ENCODE data around the gene CELSR1.

Gene CELSR1

GRCh38 chr22:46437671-46438440 is 99.6 kb downstream of the CELSR1 start:
- no peak for ATAC-seq
- no peak for TF ChIP-seq BACH2 (CRISPR knock-in tag; IDR thresholded peaks at IDR 0.05; ENCODE audit: borderline replicate concordance)
- TF ChIP-seq TOX (CRISPR knock-in tag; IDR thresholded peaks at IDR 0.05; ENCODE audit: borderline replicate concordance), result no peak
- no peak for TF ChIP-seq PATZ1 (CRISPR knock-in tag; IDR thresholded peaks at IDR 0.05; ENCODE audit: borderline replicate concordance)
- TF ChIP-seq GLIS3 (CRISPR knock-in tag; IDR thresholded peaks at IDR 0.05), result no peak

- no peak; the same call in 2 of the 3 replicates for ATAC-seq
- TF ChIP-seq BACH2 (CRISPR knock-in tag; IDR thresholded peaks at IDR 0.05; ENCODE audit: borderline replicate concordance), result no peak
- TF ChIP-seq ZNF565 (CRISPR knock-in tag; conservative IDR thresholded peaks at IDR 0.05; ENCODE audit: low read depth), result no peak
- no peak for TF ChIP-seq ZNF70 (CRISPR knock-in tag; IDR thresholded peaks at IDR 0.05)
- TF ChIP-seq ZFP3 (CRISPR knock-in tag; IDR thresholded peaks at IDR 0.05), result no peak
- no peak for TF ChIP-seq SNAI2 (CRISPR knock-in tag; IDR thresholded peaks at IDR 0.05)
Measured at GRCh38 chr22:46436595-46437175, 100.7 kb downstream of the CELSR1 start.

GRCh38 chr22:46433318-46433717 is 104.1 kb downstream of the CELSR1 start:
- no peak for ATAC-seq
- TF ChIP-seq GLIS3 (CRISPR knock-in tag; IDR thresholded peaks at IDR 0.05), result no peak
- no peak for TF ChIP-seq ZNF8 (CRISPR knock-in tag; IDR thresholded peaks at IDR 0.05)
- TF ChIP-seq ESRRG (CRISPR knock-in tag; IDR thresholded peaks at IDR 0.05), result no peak
- TF ChIP-seq BACH2 (CRISPR knock-in tag; IDR thresholded peaks at IDR 0.05; ENCODE audit: borderline replicate concordance), result no peak
- no peak for TF ChIP-seq CREB5 (CRISPR knock-in tag; IDR thresholded peaks at IDR 0.05; ENCODE audit: low read depth)
- TF ChIP-seq ZFP30 (CRISPR knock-in tag; IDR thresholded peaks at IDR 0.05), result no peak
- TF ChIP-seq SNAI2 (CRISPR knock-in tag; IDR thresholded peaks at IDR 0.05), result no peak
- no peak for TF ChIP-seq ZNF565 (CRISPR knock-in tag; conservative IDR thresholded peaks at IDR 0.05; ENCODE audit: low read depth)

- TF ChIP-seq ISL1 (CRISPR knock-in tag; IDR thresholded peaks at IDR 0.05) (no peak), ZC3H10 (CRISPR knock-in tag; IDR thresholded peaks at IDR 0.05) (no peak), BACH2 (CRISPR knock-in tag; IDR thresholded peaks at IDR 0.05; ENCODE audit: borderline replicate concordance) (no peak), ZFP3 (CRISPR knock-in tag; IDR thresholded peaks at IDR 0.05) (no peak), POU6F1 (CRISPR knock-in tag; IDR thresholded peaks at IDR 0.05; ENCODE audit: borderline replicate concordance, low read depth) (no peak), ZNF565 (CRISPR knock-in tag; conservative IDR thresholded peaks at IDR 0.05; ENCODE audit: low read depth) (no peak), PATZ1 (CRISPR knock-in tag; IDR thresholded peaks at IDR 0.05; ENCODE audit: borderline replicate concordance) (no peak), CSRNP3 (CRISPR knock-in tag; IDR thresholded peaks at IDR 0.05) (no peak), GLIS3 (CRISPR knock-in tag; IDR thresholded peaks at IDR 0.05) (no peak), TOX (CRISPR knock-in tag; IDR thresholded peaks at IDR 0.05; ENCODE audit: borderline replicate concordance) (no peak), TSHZ2 (CRISPR knock-in tag; IDR thresholded peaks at IDR 0.05) (no peak), TCF4 (CRISPR knock-in tag; IDR thresholded peaks at IDR 0.05; ENCODE audit: borderline replicate concordance) (no peak), ZNF8 (CRISPR knock-in tag; IDR thresholded peaks at IDR 0.05) (no peak), ESRRG (CRISPR knock-in tag; IDR thresholded peaks at IDR 0.05) (no peak), ZFP30 (CRISPR knock-in tag; IDR thresholded peaks at IDR 0.05) (no peak)
- no peak; the same call in 2 of the 3 replicates for ATAC-seq
Measured at GRCh38 chr22:46432164-46433068, 105.0 kb downstream of the CELSR1 start.
